ENCODE measurements around the gene TMC8.
"Not testable (repeated sequence)": the region's sequence is repeated elsewhere in the genome, so short reads cannot be mapped to it uniquely, and the experiment has no call there.

Gene TMC8, protein sequence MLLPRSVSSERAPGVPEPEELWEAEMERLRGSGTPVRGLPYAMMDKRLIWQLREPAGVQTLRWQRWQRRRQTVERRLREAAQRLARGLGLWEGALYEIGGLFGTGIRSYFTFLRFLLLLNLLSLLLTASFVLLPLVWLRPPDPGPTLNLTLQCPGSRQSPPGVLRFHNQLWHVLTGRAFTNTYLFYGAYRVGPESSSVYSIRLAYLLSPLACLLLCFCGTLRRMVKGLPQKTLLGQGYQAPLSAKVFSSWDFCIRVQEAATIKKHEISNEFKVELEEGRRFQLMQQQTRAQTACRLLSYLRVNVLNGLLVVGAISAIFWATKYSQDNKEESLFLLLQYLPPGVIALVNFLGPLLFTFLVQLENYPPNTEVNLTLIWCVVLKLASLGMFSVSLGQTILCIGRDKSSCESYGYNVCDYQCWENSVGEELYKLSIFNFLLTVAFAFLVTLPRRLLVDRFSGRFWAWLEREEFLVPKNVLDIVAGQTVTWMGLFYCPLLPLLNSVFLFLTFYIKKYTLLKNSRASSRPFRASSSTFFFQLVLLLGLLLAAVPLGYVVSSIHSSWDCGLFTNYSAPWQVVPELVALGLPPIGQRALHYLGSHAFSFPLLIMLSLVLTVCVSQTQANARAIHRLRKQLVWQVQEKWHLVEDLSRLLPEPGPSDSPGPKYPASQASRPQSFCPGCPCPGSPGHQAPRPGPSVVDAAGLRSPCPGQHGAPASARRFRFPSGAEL
- 40.7 to 265 reads per million in 2 experiments for total RNA-seq

- DNase-seq (ENCODE audit: low read depth), result peak; percentile 73
Observed at GRCh38 chr17:78130437-78131101, at the start of gene TMC8. Gene TMC8 (plus strand): TSS chr17:78130771. CDS start chr17:78131589, 818 bp downstream.

DNA sequence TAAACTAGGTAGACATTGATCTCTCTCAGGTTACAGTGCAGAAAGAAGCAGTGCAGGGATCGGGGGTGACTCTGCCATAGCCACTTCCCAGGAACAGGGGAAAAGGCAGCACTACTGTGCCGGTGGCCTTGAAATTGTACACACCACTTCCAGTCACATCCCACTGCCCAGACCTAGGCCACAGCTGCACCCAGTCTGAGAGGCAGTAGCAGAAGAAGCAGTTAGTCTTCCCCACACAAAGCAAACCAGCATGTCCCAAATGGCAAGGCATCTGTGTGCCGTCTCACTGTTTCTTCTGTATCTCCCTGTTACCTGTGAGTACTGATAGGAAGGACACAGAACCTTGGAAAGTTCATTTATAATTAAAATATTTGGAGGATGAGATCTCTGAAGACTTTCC is 49.0 kb upstream of the TMC8 start:
- DNase-seq (ENCODE audit: low read depth), result no peak

DNA sequence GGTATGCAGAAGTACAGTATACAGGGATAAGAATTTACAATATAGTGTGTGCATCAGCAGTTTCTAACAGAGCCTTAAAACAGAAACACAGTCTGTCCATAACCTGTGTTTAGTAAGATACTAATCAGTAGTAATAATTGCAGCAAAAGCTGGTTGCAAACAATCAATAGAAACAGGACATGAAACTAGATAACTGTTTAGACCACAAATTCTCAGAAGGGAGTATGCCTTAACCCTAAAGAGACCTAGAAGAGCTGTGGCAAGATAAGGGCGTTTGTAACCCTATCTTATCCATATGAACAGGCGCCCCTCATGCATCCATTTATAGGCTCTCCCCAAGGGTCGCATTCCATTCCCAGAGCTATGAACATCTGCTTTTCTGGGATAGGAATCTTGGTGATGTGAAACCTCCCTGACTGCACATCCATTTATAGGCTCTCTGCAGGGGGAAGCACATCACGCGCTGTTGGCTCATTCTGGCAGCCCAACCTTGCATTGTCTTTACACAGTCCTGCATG is 48.2 kb upstream of the TMC8 start:
- DNase-seq (ENCODE audit: low read depth), result not testable (repeated sequence)

DNA sequence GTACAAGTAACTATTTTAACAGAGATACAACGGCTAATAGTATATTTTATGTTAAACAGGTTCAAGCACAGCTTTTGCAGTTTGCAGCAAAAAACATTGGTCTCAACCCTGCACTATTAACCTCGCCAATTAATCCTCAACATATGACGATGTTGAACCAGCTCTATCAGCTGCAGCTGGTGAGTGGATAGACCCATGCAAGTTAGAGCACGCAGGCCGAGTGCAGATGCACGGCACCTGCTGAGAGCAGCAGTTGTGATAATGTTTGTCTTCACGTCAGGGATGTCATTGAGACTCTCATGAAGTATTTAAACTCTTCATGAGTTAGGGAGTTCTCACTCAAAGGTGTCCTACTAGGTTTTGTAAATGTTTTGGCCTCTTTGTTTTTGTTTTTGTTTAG is 47.6 kb upstream of the TMC8 start:
- DNase-seq (ENCODE audit: low read depth), result no peak

GRCh38 chr17:78086740-78087139 is 43.8 kb upstream of the TMC8 start:
- DNase-seq (ENCODE audit: low read depth), result no peak

- no peak for DNase-seq (ENCODE audit: low read depth)
Observed at GRCh38 chr17:78088529-78088928, 42.0 kb upstream of the TMC8 start.

GRCh38 chr17:78089576-78090281 is 40.8 kb upstream of the TMC8 start:
- no peak for DNase-seq (ENCODE audit: low read depth)

- no peak for DNase-seq (ENCODE audit: low read depth)
Observed at GRCh38 chr17:78092794-78093324, 37.7 kb upstream of the TMC8 start.

DNA sequence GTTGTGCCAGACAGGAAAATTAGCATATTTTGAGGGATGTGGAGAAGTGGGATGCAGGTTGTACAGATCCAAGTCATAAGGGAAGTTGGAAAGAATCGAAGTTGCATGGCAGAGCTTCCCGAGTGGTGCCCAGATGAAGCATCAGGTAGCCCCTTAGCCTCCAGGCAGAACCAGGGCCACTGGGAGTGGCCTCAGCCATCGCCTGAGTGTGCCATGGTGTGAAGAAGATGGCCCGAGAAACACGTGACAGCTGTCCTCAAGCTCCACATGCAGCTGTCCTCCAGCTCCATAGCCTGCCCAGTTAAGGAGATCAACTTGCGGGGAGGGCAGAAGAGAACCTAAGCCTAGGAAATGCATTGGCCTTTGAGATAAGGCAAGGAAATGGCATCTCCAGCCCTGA is 35.5 kb upstream of the TMC8 start:
- no peak for DNase-seq (ENCODE audit: low read depth)

DNA sequence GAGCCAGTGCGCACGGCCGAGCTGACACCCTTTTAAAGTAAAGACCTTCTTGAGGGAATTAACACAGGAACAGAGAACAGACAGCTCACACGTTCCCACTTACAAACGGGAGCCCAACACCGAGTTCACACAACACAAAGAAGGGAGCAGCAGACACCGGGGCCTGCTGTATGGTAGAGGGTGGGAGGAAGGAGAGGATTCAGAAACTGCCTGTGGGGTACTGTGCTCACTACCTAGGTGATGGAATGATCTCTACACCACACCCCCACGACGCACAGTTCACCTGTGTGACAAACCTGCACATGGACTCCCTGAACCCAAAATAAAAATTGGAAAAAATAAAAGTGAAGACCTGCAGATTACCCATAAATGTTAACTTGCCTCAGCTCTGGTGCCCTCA is 34.5 kb upstream of the TMC8 start:
- no peak for DNase-seq (ENCODE audit: low read depth)

GRCh38 chr17:78101112-78101511 is 29.5 kb upstream of the TMC8 start:
- DNase-seq (ENCODE audit: low read depth), result no peak

- no peak for DNase-seq (ENCODE audit: low read depth)
Observed at GRCh38 chr17:78101542-78101941, 29.0 kb upstream of the TMC8 start.

- no peak for DNase-seq (ENCODE audit: low read depth)
Observed at GRCh38 chr17:78103311-78103710, 27.3 kb upstream of the TMC8 start.

GRCh38 chr17:78104540-78104941 is 26.0 kb upstream of the TMC8 start:
- no peak for DNase-seq (ENCODE audit: low read depth)

DNA sequence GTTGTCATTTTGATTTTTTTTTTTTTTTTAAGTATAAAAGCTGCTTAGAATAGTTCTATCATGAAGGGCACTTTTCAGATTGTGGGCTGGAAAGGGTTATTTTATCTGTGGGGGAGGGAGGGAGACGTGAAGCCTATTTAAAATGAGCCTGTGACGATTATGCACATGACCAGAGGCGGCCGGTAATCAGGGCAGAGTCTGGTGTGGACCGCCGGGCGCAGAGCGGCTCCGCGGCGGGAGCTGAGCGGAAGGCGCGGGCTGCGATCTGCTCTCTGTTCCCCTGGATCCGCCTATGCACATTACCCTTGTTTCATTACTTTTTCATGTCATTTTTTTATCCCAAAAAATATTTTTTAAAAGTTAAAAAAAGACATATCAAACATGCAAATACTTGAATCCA is 25.5 kb upstream of the TMC8 start:
- no peak for DNase-seq (ENCODE audit: low read depth)

- DNase-seq (ENCODE audit: low read depth), result no peak
Observed at GRCh38 chr17:78105551-78105950, 25.0 kb upstream of the TMC8 start.

GRCh38 chr17:78106211-78106610 is 24.4 kb upstream of the TMC8 start:
- no peak for DNase-seq (ENCODE audit: low read depth)

GRCh38 chr17:78107457-78107856 is 23.1 kb upstream of the TMC8 start:
- DNase-seq (ENCODE audit: low read depth), result no peak

- DNase-seq (ENCODE audit: low read depth), result no peak
Observed at GRCh38 chr17:78107976-78108725, 22.4 kb upstream of the TMC8 start.

GRCh38 chr17:78108726-78109488 is 21.7 kb upstream of the TMC8 start:
- no peak for DNase-seq (ENCODE audit: low read depth)

Data from T follicular helper cell (primary cell).